Stimulated activated CD4-positive, alpha-beta T cell treated with anti-CD3 and anti-CD28 coated beads, Interleukin-2, amount 100 ng/mL, for 4 hours (primary cell): ENCODE results near the gene MDM2.

Experiments used
- DNase-seq: peaks from one replicate; pipeline ENCODE4 v3.0.0-alpha.2; 2020; ENCODE audit warnings: low read depth

The MDM2 gene

DNA sequence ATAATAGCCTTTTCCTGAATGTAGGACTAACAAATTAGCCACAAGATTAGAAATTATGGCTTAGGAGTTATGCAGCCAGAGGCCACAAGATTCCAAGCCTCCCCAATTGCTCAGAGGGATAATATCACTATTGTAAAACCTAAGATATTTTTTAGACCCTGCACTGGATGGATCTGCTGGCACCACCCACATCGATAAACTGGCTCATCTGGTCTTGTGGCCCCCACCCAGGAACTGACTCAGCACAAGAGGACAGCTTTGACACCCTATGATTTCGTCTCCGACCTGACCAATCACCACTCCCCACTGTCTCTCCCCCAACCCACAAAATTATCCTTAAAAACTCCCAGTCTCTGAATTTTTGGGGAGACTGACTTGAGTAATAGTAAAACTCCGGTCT, 70.3 kb downstream of the MDM2 start:
- no peak for DNase-seq

DNA sequence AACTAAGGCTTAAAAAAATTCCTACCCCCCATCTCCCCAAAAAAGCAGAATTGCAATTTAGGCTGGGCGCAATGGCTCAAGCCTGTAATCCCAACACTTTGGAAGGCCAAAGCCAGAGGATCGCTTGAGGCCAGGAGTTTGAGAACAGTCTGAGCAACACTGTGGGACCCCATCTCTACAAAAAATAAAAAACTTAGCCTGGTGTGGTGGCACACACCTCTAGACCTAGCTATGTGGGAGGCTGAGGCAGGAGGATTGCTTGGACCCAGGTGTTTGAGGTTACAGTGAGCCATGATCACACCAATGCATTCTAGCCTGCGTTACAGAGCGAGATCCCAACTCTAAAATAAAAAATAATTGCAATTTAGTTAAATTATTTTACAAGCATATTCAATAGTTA, 70.9 kb downstream of the MDM2 start:
- DNase-seq: no peak

DNA sequence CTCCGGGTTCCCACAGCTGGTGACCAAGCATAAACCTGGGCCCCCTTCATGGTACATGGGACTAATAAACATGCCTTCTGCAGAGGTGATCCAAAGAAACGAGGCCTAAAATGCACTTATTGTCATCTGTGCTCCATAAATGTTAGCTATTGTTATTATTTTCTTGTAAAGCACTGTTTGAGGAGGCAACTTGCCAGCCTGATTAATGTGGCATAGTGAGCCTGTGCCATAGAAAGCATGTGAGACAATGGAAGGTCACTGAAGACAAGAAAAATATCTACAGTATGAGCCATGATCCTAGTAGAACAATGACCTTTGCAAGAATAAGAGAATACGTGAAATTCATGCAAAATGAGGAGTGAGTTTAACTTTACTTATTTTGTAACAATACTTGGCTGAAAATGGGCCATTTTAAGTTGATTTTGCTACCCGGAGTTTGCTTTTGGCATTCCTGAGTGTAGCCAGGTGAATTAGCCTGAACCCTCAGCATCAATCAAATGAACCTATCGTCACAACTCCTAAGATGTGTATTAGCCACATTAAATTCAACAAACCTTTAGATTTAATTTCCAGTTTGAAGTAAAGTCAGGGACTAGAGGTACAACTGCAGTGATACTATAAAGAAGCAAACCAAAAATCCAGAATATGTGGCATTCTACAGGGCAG, 72.8 kb downstream of the MDM2 start:
- no peak for DNase-seq

DNA sequence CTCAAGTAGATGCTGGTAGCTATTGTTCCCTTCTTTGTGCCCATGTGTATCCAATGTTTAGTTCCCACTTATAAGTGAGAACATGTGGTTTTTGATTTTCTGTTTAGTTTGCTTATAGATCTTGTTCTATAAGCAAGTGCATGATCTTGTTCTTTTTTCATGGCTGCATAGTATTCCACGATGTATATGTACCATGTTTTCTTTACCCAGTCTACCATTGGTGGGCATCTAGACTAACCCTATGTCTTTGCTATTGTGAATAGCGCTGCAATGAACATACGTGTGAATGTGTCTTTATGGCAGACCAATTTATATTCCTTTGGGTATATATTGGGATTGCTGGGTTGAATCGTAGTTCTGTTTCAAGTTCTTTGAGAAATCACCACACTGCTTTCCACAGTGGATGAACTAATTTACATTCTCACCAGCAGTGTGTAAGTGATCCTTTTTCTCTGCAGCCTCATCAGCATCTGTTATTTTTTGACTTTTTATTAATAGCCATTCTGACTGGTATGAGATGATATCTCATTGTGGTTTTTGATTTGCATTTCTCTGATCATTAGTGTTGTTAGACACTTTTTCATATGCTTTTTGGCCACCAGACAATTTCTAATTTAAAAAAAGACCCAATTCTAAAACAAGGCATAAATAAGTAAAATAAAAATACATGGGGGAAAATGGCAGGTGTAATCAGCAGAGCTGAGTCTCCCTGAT, 74.4 kb downstream of the MDM2 start:
- no peak for DNase-seq

DNA sequence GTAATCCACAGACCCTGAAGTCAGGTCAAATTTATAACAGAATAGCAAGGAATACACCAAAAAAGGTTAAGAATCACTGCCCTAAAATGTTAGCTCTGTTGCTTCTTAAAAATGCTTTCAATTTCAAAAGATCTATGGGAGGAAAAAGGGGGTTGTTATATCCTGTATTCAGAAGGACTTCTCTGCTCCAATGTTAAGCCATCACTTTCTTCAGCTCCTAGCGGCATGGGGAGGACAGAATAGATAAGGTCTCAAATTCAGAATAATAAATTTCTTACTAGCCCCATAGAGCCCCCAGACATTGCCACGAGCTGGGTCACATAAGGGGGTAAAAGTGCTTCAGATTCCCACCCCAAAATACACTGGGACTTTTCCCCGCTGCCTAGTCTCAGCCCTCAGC, 75.2 kb downstream of the MDM2 start:
- no peak for DNase-seq

DNA sequence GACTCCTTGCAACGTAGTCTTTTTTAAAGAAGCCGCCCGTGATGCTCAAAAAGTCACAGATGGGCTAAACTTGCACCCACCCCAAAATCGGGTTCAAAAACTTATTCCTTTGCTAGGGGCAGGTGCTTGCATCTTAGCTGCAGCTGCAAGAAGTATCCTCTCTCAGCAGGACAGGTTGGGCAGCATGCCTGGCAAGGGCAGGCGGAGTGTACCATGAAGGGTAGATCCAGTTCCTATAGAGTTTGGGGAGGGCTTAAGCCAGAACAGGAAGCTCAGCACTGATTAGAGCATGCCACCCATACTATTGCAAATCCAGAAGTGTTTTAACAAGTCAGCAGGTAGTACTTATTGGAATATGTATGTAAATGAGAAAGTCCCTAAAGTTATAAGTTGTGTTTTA, 76.3 kb downstream of the MDM2 start:
- no peak for DNase-seq

DNA sequence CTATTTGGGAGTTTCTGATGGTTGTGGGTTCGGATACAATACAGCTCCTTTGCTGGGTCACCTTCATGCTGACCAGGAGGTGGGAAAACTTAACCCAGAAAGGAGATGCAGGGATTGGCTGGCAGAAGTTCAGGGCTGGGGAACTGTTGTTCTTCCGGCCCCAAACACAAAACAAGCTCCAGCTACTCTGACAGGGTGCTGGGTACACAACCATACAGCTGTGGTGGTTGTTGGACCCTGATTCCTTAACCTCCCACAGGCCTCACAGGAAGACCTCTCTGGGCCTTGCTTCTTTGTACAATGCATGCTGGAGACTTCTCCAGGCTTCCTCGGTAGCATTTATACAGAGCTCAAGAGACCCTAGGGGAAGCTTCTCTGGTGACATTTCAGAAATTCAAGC, 77.4 kb downstream of the MDM2 start:
- no peak for DNase-seq

DNA sequence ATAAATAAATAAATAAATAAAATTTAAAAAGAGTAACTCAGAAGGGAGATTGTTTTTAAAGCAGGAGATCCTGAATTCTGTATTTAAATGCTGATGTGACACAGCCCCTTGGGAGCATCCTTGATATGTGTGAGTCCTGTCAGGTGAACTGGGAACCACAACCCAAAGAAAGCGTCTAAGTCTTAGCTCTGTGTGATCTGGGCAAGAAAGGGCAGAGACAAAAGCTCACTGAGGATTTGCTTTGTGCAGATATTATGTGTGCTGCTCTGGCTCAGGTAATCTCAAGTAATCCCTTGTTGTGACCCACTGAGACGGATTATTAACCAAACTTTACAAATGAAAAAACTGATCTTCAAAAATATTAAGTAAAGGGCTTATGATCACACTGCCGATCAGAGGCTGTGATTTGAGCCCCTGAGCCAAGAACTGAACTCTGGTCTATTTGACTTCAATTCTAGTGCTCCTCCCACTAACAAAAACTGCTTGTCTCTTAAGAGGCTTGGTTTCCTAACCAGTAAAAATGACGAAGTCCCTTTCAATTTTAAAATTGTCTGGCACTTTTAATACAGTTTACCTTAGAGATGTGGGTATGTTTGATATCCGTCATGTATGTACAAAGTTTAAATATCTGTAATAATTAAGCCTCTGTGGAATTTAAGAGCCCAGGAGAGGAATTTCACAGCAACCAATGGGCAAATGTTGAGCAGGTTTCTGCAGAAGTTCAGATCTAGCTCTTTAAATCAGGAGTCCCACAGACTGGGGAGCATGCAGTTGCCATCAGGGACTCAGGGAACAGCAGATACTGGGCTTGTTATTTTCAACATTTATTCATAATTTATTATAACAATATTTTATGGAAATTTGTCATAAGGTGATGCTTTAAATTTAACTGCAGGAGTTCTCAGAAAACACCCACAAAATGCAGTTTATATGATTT, 78.9 kb downstream of the MDM2 start:
- no peak for DNase-seq

DNA sequence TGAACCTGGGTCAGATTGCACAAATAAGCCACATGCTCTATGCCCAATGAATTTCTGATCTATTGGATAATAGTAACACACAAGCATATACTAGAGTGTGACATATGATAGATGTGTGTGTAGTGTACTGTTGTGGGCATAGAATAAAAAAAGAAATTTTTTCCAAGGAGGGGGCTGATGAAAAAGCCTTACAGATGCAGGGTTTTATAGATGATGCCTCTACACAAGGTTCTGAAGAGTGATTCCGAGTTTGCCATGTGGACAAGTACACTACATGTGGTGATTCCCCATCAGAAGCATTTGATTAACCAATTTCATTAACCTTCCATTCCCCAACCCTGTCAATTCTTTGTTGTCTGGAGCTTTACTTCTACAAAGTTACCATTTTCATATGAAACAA, 79.7 kb downstream of the MDM2 start:
- DNase-seq: no peak

DNA sequence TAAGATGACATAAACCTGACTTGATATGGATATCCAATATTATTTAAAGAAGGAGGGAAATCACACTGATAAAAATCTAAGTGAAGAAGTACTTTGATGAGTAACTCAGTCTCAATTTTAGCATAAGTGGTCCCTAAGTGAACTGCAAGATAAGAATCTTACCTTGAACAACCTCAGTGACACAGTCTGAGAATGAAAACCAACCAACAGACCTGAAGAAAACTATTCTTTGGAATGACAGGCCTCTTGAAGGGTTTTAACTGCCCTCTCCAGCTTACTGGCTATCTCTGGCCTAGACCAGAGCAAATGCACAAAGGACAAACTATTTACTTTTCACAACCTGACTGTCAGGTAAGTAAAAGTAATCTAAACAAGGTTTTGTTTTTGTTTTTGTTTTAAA, 80.3 kb downstream of the MDM2 start:
- no peak for DNase-seq

DNA sequence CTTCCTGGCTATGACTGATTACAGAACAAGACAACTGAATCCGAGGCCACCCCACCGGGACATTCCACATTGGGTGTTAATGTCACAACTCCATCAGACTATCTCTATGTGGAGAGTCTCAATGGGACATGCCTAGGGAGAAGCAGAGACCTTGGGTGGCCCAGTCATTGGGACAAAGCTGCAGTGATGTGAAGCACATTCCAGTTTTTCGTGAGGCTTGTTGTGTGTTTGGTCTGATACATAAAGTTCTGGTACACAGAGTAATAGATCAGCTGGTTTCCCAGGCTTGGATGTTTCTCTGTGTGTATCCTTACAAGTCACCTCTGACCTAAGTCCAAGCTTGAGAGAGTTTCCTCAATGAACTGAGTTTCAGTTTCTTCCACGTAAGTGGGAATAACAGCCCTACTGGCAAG, 82.7 kb downstream of the MDM2 start:
- no peak for DNase-seq

DNA sequence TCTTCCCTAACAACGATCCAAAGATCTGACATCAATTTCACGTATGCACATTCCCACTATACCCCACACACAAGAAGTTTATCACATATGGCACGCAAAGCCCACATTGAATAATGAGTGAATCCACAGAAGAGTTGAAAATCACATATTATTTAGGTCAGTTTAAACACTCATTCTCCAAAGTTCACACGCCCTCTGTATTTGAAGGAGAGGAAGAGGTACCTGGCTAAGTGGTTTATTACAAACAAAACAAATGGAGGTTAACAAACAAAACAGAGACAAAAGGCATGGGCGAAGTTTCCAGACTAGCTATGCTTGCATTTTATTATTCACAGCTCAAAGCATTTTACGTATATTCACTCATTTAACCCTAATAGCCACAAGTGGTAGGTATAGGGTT, 83.2 kb downstream of the MDM2 start:
- no peak for DNase-seq

DNA sequence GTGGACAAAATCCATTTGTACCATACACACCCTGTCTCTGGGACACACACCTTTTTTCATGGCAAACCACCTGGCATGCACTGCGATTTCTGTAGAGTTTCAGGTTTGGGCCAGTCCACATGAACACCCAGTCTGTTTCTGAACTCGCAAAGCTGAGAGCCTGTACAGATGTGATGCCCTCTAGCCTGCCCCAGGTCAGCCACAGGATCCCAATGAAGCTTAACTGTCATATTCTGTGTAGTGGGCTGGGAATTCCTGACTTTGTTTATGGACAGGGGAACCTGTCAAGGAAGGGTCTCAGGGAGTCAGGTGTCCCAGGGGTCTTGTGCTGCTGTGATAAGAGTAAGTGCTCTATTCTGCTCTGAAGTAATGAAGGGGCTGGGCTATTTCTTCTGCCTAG, 85.2 kb downstream of the MDM2 start:
- DNase-seq: no peak

DNA sequence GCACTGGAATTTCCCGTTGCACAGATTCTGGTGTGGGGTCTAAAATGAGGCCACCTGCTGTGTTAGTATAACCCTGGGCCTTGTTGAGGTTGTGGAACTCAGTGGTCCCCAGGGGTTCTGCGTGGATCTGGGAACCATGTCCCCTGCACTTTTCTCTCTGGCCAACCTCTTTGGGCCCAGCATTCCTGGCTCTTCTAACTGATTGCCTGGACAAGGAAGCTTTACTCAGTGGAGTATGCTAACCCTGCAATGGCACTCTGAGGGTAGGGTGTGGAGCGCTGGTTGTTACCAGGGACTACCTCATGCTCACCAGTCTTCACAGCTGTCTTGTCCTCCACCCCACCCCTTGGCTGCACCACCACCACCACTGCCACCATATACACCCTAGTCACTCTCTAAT, 85.8 kb downstream of the MDM2 start:
- no peak for DNase-seq

DNA sequence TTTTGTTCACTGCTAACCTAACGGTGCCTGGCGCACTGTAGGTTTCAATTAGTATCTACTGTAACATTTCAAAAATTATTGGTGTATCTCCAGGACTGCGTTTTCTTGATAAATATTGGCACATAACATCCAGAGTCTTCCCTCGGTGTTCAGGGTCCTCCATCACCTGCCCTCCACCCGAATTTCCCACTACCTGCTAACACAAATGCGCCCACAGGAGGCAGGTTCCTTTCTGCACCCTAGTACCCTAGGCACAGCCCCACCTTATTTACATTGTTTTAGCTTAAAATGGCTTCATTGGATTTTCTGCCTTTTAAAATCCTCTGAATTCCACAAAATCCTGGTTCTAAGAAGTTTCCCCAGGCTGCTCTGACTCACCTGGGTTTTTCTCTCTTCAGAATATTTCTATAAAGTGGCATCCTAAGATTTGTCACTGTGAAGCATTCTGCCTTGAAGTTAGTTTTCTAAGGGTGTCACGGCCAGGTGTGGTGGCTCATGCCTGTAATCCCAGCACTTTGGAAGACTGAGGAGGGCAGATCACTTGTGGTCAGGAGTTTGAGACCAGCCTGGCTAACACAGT, 86.4 kb downstream of the MDM2 start:
- DNase-seq: no peak

DNA sequence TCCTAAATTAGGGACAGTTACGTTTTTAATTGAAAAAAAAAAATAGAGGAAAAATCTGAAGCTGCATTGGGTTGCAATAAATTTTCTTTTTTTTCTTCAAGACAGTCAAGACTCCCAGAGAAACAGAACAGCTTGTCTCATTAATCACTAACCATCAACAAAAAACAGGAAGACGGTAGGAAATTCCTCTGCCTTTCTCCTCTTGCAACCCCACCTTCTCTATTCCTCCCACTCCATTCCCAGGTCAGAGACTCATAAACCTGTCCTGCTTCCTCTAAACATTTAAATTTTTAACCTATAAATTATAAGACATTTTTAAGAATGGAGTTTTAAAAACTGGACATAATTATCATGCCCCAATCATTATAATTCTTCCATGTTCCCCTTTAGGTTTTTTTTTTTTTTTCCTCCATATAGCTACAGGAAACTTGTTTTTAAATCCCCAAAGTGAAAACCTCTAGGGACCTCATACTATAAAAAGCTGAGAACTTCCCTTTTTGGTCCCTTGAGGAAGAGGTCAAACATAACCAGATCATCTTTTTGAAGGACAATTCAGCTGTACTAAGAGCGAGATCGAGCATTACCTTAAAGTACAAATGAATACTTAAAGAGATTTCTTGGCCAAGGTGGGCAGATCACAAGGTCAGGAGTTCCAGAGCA, 89.0 kb downstream of the MDM2 start:
- DNase-seq: no peak

DNA sequence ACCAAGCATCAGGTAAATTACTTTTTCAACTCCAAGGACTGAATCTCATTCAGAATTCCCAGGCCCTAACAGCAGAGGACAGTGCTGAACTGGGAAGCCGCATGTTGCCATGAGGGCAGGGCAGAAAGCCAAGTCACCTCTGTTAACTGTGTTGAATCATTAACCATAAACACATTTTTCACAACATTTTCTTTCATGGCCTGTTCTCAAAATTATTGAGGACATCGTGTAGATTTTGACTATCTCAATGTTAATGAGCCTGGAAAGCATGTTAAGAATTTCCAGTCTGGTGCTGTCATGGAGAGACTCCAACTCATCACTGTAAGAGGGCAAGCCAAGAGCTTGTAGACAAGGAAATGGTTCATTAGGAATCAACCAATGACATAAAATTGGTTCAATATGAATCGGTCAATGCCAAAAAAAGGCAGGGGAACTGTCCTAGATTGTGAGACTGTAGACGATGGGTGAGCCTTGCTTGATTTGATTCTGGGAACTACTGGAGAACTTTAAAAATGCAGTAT, 91.3 kb downstream of the MDM2 start:
- no peak for DNase-seq

DNA sequence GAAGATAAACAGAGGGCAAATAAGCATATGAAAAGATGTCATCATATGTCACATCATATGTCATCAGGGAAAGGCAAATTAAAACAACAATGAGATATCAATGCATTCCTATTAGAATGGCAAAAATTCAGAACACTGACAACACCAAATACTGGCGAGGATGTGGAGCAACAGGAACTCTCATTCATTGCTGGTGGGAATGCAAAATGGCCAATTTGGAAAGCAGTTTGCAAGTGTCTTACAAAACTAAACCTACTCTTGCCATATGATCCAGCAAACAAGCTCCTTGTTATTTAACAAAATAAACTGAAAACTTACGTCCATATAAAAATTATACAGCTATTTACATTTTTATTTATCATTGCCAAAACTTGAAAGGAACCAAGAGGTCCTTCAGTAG, 92.3 kb downstream of the MDM2 start:
- no peak for DNase-seq
